GM18907 (cell line): Measurements from ENCODE around the gene DSTN.

Experiments
- ATAC-seq: cut with Tn5 transposase; IDR thresholded peaks from one replicate; pipeline ENCODE4 v1.9.1; 2021; ENCODE audit warnings: mild to moderate bottlenecking, moderate library complexity; ENCODE audit not compliant: unreplicated experiment

Gene DSTN

DNA sequence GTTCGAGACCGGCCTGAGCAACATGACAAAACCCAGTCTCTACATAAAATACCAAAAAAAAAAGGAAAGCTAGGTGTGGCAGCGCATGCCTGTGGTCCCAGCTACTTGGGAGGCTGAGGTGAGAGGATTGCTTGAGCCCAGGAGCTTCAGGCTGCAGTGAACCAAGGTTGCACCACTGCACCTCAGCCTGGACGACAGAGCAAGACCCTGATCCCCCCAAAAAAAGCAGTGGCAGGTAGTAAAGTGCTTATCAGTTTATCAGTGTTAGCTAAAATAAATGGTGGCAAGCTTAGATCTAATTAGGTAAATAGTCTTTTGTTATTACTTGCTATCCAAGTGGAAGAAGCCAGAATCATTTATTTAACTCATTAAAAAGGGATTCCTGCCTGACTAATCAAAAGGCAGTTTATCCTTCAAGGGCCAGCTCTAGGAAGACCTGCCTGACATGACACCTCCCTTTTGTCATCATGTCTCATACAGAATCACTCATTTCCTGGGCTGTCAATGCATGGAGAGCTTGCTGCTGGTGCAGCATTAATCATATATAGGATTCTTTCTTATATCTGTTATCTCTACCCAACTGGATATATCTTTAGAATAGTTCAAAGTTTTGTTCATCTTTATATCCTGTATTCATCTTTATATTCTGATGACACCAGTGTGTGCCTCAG, 9.6 kb downstream of the DSTN start:
- no peak for ATAC-seq

GRCh38 chr20:17580895-17581294, 11.0 kb downstream of the DSTN start:
- no peak for ATAC-seq

- no peak for ATAC-seq
Measured at GRCh38 chr20:17583126-17583525, 13.3 kb downstream of the DSTN start.

DNA sequence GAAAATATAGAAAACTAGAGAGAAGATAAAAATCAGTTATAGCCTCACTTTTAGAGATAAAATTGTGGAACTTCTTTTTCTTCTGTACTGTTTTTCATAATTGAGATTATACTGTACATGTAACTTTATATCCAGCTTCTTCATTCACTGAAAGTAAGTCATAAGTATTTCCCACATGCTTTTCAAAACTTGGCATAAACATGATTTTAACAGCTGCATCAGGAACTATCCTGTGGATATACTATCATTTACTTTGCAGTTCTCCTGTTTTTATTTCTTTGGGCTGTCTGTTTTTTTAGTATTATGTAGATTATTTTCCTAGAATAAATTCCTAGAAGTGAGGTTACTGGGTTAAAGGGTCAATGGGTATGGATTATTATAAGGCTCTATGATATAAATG, 14.8 kb downstream of the DSTN start:
- ATAC-seq, result no peak

DNA sequence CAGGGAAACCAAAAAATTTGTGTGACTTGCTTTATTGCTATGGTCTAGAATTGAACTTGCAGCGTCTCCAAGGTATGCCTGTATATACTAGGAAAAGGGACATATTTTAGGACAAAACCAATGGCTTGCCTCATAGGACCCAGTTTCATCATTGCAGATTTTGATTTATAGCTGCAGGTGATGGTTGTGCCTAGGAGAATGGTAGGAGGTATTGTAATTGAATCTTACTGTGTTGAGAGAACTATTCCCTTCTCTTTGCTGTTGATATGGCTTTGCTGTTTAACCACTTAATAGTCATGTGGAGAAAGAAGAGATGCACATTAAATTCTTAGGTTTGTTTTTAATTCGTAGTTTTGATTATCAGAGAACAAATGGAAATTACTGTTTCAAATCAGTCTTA, 16.4 kb downstream of the DSTN start:
- no peak for ATAC-seq

- ATAC-seq, result no peak
Measured at GRCh38 chr20:17587148-17587547, 17.3 kb downstream of the DSTN start.

DNA sequence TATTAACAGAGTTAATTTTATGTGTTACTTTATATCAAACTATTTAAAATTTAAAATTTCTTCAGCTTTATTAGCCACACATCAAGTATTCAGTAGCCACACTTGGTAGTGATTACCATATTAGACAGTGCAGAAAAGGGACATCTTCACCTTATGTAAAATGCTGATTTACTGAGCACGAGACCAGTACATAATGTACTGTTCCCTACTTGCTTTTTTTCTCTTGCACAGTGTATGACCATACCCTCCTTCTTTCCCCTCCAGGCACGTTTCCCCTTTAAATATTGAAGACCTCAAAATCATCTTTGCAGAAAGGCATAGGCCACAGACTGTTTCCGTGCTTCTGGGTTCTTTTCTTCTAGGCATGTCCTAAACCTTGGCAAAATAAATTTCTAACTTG, 17.9 kb downstream of the DSTN start:
- no peak for ATAC-seq

DNA sequence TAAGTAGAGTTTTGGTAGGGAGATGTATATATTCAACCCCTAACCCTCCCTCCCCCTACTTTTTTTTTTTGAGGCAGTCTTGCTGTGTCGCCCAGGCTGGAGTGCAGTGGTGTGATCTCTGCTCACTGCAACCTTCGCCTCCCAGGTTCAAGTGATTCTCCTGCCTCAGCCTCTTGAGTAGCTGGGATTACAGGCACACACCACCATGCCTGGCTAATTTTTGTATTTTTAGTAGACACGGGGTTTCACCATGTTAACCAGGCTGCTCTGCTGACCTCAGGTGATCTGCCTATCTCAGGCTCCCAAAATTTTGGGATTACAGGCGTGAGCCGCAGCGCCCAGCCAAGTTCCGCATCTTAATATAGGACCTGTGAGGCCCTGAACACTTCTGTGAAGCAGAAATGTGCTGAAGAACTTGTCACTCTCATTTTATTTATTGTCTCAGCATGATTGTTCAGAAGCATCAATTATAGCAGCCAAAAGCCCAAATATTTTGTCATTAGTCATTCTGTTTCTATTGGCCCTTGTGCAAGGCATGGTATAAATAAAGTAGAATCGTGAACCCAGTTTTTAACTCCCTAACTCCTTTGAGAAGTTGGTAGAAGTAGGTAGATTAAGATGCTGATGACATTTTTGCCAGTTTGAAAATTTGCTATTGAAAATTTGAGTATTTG, 19.4 kb downstream of the DSTN start:
- ATAC-seq, result no peak

DNA sequence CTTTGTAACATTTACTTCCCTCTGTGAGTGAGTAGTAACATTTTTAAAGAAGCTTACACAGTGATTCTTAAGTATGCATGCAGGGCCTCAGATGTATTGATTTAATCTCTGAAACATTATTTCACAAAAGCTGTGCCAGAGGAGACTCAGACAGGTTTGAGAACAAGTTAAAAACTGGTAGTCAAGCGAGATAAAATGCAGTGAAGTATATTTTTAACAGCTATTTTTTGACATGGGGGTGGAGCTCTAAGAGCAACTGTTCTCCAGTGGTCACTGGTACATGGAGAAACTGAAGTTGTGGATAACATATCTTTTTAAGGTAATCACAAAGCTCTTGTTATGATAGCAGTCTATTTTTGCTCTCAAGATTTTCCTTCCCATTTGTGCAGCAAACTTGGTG, 20.4 kb downstream of the DSTN start:
- no peak for ATAC-seq

DNA sequence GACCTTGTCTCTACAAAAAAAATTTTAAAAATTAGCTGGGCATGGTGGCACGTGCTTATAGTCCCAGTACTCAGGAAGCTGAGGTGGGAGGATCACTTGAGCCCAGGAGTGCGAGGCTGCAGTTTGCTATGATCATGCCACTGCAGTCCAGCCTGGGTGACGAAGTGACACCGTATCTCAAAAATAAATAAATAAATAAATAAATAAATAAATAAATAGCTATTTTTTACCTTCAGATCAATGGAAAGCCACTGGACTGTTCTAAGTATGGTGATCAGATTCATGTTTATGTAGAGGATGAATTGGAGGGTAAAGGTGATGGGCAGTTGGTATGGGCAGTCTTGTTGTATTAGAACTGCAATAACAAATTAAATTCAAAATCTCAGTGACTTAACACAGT, 24.0 kb downstream of the DSTN start:
- ATAC-seq, result no peak

- ATAC-seq, result no peak
Measured at GRCh38 chr20:17594443-17594842, 24.6 kb downstream of the DSTN start.

GRCh38 chr20:17595856-17596255, 26.0 kb downstream of the DSTN start:
- ATAC-seq, result no peak

DNA sequence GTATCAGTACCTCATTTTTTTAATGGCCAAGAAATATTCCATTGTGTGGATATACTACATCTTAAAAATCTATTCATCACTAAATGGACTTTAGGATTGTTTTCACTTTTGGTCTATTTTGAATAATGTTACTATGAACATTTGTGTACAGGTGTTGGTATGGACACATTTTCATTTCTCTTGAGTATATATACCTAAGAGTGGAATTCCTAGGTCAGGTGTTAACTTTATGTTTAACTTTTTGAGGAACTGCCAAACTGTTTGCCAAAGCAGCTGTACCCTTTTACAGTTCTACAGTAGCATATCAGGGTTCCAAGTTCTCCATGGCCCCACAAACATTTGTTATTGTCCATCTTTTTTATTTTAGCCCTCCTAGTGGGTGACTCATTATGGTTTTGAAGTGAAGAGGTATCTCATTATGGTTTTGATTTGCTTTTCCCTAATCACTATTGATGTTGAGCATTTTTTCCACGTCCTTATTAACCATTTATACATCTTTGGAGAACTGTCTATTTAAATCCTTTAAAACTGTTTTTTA, 28.2 kb downstream of the DSTN start:
- ATAC-seq, result no peak

DNA sequence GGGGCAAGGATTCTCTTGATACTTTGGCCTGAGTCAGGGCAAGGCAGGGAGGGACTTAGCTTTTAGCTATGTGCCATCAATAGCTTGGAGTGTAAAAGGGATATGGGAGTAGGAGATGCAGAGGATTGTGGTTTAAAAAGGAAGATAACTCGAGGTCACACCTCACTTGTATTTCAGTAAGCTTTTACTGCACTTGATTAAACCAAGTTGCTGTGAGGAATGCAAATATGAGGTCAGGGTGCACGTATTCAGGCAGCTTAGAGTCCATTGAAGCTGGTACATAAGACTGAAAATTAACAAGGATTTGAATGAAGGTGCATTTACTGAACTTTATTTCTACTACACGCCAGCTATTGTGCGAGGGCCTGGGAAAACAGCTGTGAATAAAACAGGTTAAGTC, 32.1 kb downstream of the DSTN start:
- ATAC-seq, result no peak

DNA sequence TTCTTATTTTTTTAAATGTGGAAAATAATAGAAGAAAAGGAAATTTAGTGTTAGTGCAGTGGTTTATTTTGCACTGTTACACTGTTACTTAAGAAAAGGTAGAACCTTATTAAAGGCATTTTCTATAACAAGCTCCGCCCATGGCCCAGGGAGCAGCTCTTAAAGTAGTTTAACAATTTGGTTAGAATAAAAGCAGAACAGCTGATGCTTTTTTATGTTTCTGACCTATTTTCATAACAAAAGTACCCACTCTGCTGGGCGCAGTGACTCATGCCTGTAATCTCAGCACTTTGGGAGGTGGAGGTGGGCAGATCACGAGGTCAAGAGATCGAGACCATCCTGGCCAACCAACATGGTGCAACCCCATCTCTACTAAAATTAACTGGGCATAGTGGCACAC, 32.6 kb downstream of the DSTN start:
- ATAC-seq, result no peak

- no peak for ATAC-seq
Measured at GRCh38 chr20:17605131-17605660, 35.3 kb downstream of the DSTN start.

DNA sequence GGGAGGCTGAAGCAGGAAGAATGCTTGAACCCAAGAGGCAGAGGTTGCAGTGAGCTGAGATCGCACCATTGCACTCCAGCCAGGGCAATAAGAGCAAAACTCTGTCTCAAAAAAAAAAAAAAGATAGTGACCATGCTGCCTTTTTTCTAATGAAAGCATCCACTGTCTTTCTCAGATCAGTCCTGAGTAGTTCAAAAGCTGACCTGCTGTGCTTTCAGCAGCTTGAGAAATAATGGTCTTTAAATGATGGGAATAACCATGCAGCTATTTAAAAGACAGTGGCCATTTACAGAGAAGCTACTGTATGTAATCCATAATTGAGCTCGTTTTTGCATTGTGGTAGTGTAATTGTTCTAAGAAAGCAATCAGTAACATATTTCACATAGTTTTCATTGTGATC, 36.1 kb downstream of the DSTN start:
- ATAC-seq, result no peak

- ATAC-seq, result no peak
Measured at GRCh38 chr20:17608701-17609497, 39.0 kb downstream of the DSTN start.

GRCh38 chr20:17609811-17610377, 40.0 kb downstream of the DSTN start:
- no peak for ATAC-seq

GRCh38 chr20:17610566-17611289, 40.9 kb downstream of the DSTN start:
- ATAC-seq, result no peak

- no peak for ATAC-seq
Measured at GRCh38 chr20:17611290-17611539, 41.3 kb downstream of the DSTN start.
